ENCODE results near the gene PDE3B. TPM values are rescaled to one million over a fixed set of nuclear protein-coding genes. Genes with fewer than 3 reads are reported as not detected.
"Not testable (repeated sequence)": the region's sequence is repeated elsewhere in the genome, so short reads cannot be mapped to it uniquely, and the experiment has no call there.

PDE3B gene
- total RNA-seq, 2 donors from 2014 or later = 9.4 to 11.7 TPM

DNA sequence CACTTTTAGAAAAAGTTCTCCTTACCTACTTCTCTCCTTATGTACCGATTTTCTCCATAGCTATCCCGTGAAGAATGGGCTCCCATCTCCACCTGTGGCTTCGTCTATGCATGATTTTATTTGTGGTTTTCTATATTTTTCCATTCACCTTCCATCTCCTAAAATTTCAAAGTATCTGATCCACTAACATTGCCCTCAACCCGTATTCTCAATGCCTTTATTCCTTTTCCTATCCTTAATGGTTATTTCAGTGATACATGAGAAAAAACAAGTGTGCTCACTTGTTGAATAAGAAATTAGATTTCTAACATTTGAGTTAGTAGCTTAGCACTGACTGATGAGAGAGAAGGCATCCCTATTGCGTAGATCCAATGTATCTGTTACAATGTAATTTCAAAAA, 231.6 kb downstream of the PDE3B start:
- H3K9me3 Mint-ChIP-seq = no peaks in the 10 kb centered on the region
- H3K9ac ChIP-seq (ENCODE audit: extremely low read depth, low read length, poor library complexity, severe bottlenecking) = no peak overlapping the region
- H3K36me3 ChIP-seq (ENCODE audit: control insufficient read depth, insufficient read depth, low read length) = peaks cover 12% of the 10 kb centered on the region
- H3K27ac ChIP-seq (ENCODE audit: low read depth, low read length) = no peak overlapping the region
- no peak overlapping the region for H3K4me3 Mint-ChIP-seq
- no peaks in the 10 kb centered on the region for H3K4me1 Mint-ChIP-seq
- no peaks in the 10 kb centered on the region for H3K36me3 Mint-ChIP-seq (ENCODE audit: low read depth)
- H3K27ac Mint-ChIP-seq = no peak overlapping the region
- no peaks in the 10 kb centered on the region for H3K27me3 ChIP-seq (ENCODE audit: control insufficient read depth, insufficient read depth, low read length, poor library complexity, severe bottlenecking)
- TF ChIP-seq, protein P1, sequence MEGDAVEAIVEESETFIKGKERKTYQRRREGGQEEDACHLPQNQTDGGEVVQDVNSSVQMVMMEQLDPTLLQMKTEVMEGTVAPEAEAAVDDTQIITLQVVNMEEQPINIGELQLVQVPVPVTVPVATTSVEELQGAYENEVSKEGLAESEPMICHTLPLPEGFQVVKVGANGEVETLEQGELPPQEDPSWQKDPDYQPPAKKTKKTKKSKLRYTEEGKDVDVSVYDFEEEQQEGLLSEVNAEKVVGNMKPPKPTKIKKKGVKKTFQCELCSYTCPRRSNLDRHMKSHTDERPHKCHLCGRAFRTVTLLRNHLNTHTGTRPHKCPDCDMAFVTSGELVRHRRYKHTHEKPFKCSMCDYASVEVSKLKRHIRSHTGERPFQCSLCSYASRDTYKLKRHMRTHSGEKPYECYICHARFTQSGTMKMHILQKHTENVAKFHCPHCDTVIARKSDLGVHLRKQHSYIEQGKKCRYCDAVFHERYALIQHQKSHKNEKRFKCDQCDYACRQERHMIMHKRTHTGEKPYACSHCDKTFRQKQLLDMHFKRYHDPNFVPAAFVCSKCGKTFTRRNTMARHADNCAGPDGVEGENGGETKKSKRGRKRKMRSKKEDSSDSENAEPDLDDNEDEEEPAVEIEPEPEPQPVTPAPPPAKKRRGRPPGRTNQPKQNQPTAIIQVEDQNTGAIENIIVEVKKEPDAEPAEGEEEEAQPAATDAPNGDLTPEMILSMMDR (conservative IDR thresholded peaks at IDR 0.05) = no peak
- no peaks in the 10 kb centered on the region for H3K4me1 ChIP-seq (ENCODE audit: control insufficient read depth, insufficient read depth, low read length)
- no peak overlapping the region for H3K4me3 ChIP-seq (ENCODE audit: low read length)
- WGBS, 2 experiments (ENCODE audit: insufficient coverage in 1 of 2, insufficient read length in 1 of 2) = 94 to 100% methylated on average over 1 to 5 of the region's 5 CpGs
- no peaks in the 10 kb centered on the region for H3K27me3 Mint-ChIP-seq (ENCODE audit: insufficient read depth)
- no peak for DNase-seq
- no peaks in the 10 kb centered on the region for H3K9me3 ChIP-seq (ENCODE audit: control insufficient read depth, low read length)

DNA sequence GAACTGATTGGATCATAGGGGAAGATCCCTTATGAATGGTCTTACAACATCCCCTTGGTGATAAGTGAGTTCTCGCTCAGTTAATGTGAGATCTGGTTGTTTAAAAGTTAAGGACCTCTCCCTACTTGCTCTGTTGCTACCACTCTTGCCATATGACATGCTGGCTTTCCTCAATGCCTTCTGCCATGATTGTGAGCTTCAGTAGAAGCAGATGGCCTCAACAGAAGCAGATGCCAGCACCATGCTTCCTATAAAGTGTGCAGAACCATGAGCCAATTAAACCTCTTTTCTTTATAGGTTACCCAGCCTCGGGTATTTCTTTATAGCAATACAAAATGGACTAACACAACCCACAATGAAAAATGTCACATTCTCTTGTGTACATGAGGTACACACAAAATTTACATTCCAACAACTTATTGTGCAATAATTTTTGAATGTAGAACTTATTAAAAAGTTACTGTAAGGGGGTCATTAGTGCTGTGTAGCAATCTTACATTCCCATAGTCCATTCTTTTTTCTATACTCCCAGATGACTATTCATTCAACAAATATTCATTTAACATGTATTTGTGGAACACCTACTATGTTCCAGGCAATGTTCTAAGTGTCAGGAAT, 238.1 kb downstream of the PDE3B start:
- no peak overlapping the region for H3K4me3 Mint-ChIP-seq
- DNase-seq = no peak
- H3K36me3 ChIP-seq (ENCODE audit: control insufficient read depth, insufficient read depth, low read length) = peaks cover 12% of the 10 kb centered on the region
- no peak overlapping the region for H3K4me3 ChIP-seq (ENCODE audit: low read length)
- no peak overlapping the region for H3K9ac ChIP-seq (ENCODE audit: extremely low read depth, low read length, poor library complexity, severe bottlenecking)
- no peaks in the 10 kb centered on the region for H3K27me3 ChIP-seq (ENCODE audit: control insufficient read depth, insufficient read depth, low read length, poor library complexity, severe bottlenecking)
- WGBS, 2 experiments (ENCODE audit: insufficient coverage in 1 of 2, insufficient read length in 1 of 2) = 90% methylated on average over 2 of the region's 2 CpGs; no CpG with 5 or more reads in 1 of the 2 experiments
- no peak overlapping the region for H3K27ac Mint-ChIP-seq
- no peak overlapping the region for H3K27ac ChIP-seq (ENCODE audit: low read depth, low read length)
- TF ChIP-seq, protein P1 (conservative IDR thresholded peaks at IDR 0.05) = no peak
- no peaks in the 10 kb centered on the region for H3K9me3 ChIP-seq (ENCODE audit: control insufficient read depth, low read length)
- no peaks in the 10 kb centered on the region for H3K27me3 Mint-ChIP-seq (ENCODE audit: insufficient read depth)
- peaks cover 7% of the 10 kb centered on the region for H3K9me3 Mint-ChIP-seq
- H3K36me3 Mint-ChIP-seq (ENCODE audit: low read depth) = peaks cover 9% of the 10 kb centered on the region
- H3K4me1 Mint-ChIP-seq = peaks cover 18% of the 10 kb centered on the region
- H3K4me1 ChIP-seq (ENCODE audit: control insufficient read depth, insufficient read depth, low read length) = peaks cover 6% of the 10 kb centered on the region

DNA sequence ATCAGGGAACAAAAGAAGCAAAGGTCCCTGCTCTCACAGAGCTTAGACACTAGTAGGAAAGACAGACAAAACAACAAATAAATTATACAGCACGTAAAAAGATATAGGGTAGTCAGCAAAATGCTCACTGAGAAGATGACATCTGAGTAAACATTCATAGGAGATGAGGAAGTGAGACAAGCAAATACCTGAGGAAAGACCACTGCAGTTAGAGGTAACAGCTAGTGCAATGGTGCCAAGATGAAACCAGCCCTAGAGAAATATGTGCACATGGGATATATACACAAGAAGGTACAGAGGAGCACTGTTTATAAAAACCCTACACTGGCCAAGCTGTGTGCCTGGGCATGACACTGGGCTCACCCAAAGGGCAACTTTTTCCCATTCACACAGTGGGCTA, 238.6 kb downstream of the PDE3B start:
- WGBS, 2 experiments (ENCODE audit: insufficient coverage in 1 of 2, insufficient read length in 1 of 2) = 80 to 100% methylated on average over 1 of the region's 1 CpG
- peaks cover 12% of the 10 kb centered on the region for H3K36me3 ChIP-seq (ENCODE audit: control insufficient read depth, insufficient read depth, low read length)
- Mint-ChIP-seq H3K27ac (no peak overlapping the region), H3K4me1 (peaks cover 23% of the 10 kb centered on the region), H3K9me3 (peaks cover 7% of the 10 kb centered on the region), H3K27me3 (ENCODE audit: insufficient read depth) (no peaks in the 10 kb centered on the region), H3K36me3 (ENCODE audit: low read depth) (peaks cover 9% of the 10 kb centered on the region), H3K4me3 (no peak overlapping the region)
- H3K27ac ChIP-seq (ENCODE audit: low read depth, low read length) = no peak overlapping the region
- no peaks in the 10 kb centered on the region for H3K9me3 ChIP-seq (ENCODE audit: control insufficient read depth, low read length)
- no peak for DNase-seq
- no peaks in the 10 kb centered on the region for H3K27me3 ChIP-seq (ENCODE audit: control insufficient read depth, insufficient read depth, low read length, poor library complexity, severe bottlenecking)
- TF ChIP-seq, protein P1 (conservative IDR thresholded peaks at IDR 0.05) = no peak
- H3K9ac ChIP-seq (ENCODE audit: extremely low read depth, low read length, poor library complexity, severe bottlenecking) = no peak overlapping the region
- peaks cover 6% of the 10 kb centered on the region for H3K4me1 ChIP-seq (ENCODE audit: control insufficient read depth, insufficient read depth, low read length)
- no peak overlapping the region for H3K4me3 ChIP-seq (ENCODE audit: low read length)

DNA sequence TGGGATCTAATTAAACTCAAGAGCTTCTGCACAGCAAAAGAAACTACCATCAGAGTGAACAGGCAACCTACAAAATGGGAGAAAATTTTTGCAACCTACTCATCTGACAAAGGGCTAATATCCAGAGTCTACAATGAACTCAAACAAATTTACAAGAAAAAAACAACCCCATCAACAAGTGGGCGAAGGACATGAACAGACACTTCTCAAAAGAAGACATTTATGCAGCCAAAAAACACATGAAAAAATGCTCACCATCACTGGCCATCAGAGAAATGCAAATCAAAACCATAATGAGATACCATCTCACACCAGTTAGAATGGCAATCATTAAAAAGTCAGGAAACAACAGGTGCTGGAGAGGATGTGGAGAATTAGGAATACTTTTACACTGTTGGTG, 240.1 kb downstream of the PDE3B start:
- not testable (repeated sequence) for H3K4me3 Mint-ChIP-seq; H3K9me3 ChIP-seq (ENCODE audit: control insufficient read depth, low read length); H3K9me3 Mint-ChIP-seq; H3K27ac ChIP-seq (ENCODE audit: low read depth, low read length); H3K4me1 ChIP-seq (ENCODE audit: control insufficient read depth, insufficient read depth, low read length); DNase-seq; H3K27ac Mint-ChIP-seq; H3K4me3 ChIP-seq (ENCODE audit: low read length); H3K9ac ChIP-seq (ENCODE audit: extremely low read depth, low read length, poor library complexity, severe bottlenecking); H3K36me3 Mint-ChIP-seq (ENCODE audit: low read depth); H3K27me3 ChIP-seq (ENCODE audit: control insufficient read depth, insufficient read depth, low read length, poor library complexity, severe bottlenecking); H3K36me3 ChIP-seq (ENCODE audit: control insufficient read depth, insufficient read depth, low read length)
- H3K27me3 Mint-ChIP-seq (ENCODE audit: insufficient read depth) = peaks cover 11% of the 10 kb centered on the region
- no CpG with 5 or more reads among the region's 1 CpG for WGBS, 2 experiments (ENCODE audit: insufficient coverage in 1 of 2, insufficient read length in 1 of 2)
- H3K4me1 Mint-ChIP-seq = peaks cover 23% of the 10 kb centered on the region
